ENCODE data around the gene SIGLEC15.
A peak's percentile ranks its signal among the peaks of the same experiment; 100 is the strongest.

The SIGLEC15 gene

DNA sequence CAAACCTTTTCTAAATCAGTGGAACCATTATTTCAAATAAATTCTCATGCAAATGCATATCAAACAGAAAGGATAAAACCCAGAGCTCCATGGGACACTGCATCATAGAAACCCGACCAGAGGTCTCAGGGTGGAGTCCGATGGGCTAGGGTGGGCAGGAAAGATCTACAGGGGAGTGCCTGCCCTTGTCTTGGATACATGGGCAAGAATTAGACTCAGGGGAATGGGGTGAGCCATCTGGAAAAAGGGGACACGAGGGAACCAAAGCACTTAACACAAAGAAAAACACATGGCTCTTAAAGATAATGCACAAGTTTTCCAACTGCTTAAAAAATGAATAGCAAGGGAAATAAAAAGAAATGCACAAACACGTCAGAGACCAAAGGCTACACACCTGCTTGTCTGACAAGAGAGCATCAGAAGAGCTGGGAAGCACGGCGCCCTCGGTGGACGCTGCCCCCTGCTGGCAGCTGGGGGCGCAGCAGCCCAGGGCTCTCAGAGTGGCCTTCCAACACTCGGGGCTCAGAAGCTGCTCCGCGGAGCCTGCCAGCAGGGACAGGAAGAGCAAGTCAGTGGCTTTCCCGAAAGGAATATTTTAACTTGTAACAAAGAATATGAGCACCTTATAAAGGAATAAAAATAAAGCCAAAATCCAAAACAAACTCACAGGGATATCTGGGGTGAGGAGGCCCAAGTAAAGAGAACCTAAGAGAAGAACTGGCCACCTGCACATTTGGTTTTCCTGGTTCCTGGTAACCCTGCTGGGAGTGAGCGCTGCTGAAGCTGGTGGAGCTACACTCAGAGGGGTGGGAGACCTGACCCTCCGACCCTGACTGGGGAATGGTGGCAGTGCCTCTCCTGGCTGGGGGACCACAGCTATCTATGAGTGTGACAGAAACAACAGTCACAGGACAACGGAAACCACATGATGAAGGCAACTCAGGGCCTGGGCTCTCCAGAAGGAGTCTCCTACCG, 54.5 kb downstream of the SIGLEC15 start:
- DNase-seq (ENCODE audit: low read depth in 2 of 2): peak; percentile 31 to 37

DNA sequence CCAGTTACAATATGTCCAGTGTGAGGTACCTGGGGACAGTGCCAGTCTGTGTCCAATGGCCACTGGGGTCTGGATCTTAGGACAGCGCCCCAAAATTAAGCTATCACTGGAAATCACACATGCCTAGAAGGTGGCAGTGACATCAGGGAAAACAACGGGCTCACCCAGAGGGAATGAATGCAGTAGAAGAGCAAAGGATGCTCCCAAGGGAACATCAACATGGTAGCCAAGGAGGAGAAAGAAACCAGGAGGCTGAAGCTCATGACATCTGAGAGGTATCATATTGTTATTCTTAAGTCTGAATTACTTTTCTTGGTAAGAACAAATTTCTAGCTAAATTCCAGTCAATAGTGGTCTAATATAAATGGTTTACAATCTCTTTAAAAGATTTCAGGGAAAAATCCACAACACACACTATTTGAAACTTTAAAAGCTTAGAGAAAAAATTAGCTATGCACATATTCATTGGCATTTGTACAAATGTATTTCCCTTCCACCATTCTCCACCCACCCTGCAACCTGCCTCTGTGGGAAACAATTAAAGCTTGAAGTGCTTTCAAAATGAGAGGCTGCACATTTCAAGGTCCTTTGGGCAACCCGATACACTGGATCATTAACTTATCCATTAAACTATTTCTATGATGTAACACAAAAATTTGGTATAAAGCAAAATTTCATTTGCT, 55.5 kb downstream of the SIGLEC15 start:
- DNase-seq (ENCODE audit: low read depth in 2 of 2): no peak

DNA sequence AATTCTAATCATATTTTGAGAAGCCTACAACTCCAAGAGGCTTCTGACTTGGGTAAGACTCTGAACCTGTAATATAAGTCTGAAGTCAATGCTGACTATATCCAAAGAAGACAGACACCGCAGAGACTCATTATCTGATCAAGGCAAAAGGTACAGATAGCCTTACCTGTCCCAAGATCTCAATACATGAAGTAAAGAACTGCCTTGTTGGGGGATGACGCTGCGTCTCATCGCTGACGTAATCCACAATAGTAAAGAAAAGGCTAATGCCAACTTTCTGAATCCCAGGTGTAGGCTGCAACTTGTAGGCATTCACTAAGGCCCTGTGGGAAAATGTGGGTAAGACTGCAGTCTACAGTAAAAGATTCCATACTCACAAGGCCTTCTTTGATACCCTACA, 62.1 kb downstream of the SIGLEC15 start:
- DNase-seq (ENCODE audit: low read depth in 2 of 2): no peak

DNA sequence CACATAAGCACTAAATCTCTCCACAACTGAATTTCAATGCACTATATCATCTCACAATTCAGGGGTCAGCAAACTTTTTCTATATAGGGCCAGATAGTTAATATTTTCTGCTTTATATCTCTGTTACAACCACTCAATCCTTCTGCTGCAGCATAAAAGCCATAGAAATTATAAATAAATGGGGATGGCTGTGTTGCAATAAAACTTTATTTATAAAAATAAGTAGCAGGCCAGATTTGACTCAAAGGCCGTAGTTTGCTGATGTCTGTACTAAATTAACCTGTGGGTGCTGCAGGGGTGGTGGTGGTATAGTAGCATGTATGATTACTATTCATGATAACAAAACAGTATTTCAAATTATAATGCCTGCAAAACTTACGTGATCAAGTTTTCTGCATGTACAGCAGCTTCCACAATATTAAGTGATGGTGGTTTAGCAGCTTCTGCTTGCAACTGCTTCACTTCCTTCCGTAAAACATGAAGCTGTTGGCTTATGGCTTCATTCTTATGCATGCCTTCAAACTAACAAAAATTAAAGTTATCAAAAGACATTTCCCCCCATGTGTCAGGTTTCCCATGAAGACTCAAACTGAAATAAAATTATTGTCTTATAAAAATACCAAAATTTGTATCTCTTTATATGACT, 64.1 kb downstream of the SIGLEC15 start:
- no peak for DNase-seq (ENCODE audit: low read depth in 2 of 2)

DNA sequence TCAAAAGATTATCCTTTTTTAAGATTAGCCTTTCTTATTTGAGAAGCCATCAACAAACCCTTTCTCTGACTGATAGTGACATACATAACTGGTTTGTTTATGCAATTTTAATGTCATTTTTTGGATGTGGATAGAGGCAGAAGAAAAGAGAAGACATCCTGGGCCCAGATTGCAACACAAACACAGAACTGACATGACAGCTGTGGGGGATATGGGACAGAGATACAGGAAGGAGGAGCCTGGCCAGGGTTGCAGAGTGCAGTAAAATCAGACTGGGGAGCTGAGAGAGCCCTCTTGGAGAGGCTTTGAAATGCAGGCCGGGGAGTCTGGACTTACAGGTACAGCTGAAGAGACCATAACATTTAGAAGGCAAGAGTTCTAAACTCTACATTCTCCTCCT, 65.1 kb downstream of the SIGLEC15 start:
- DNase-seq (ENCODE audit: low read depth in 2 of 2): no peak

DNA sequence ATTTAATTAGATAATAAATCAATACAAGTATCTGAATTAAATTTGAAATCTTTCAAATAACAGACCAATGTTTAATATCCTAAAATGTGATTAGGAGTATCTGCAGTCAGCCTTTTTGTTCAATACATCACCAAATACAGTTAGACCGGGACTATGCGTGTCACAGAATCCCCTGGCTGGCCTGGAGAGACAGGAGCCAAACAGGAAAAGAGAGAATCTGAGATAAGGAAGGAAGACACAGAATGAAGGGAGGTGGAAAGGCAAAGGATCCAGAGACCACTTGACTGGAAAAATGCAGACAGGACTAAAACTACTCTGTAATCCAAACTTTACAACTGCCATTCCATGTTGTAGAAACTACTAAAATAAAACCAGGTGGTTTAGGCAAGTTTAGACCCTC, 66.3 kb downstream of the SIGLEC15 start:
- DNase-seq (ENCODE audit: low read depth in 2 of 2): no peak

Data from stimulated activated CD8-positive, alpha-beta memory T cell treated with anti-CD3 and anti-CD28 coated beads, Interleukin-15, amount 100 ng/mL, for 4 hours (primary cell).